Glomerular endothelial cell (primary cell): ENCODE data around the gene MYL10. TPM values are rescaled to one million over a fixed set of nuclear protein-coding genes. Genes with fewer than 3 reads are reported as not detected.

ENCODE experiments used
- DNase-seq: peaks from one replicate; pipeline ENCODE4 v3.0.0-alpha.2; 2011; ENCODE audit warnings: low read depth, low spot score; ENCODE audit errors: extremely low read depth
- total RNA-seq: library from RNA; depleted of rRNA; stranded (reverse); fragments of >200 nt; gene quantifications from 2 replicates; pipeline ENCODE4 v1.2.3, GENCODE V29; 2015

MYL10 gene
- total RNA-seq, 1 donor from 2014 or later, result not detected

DNA sequence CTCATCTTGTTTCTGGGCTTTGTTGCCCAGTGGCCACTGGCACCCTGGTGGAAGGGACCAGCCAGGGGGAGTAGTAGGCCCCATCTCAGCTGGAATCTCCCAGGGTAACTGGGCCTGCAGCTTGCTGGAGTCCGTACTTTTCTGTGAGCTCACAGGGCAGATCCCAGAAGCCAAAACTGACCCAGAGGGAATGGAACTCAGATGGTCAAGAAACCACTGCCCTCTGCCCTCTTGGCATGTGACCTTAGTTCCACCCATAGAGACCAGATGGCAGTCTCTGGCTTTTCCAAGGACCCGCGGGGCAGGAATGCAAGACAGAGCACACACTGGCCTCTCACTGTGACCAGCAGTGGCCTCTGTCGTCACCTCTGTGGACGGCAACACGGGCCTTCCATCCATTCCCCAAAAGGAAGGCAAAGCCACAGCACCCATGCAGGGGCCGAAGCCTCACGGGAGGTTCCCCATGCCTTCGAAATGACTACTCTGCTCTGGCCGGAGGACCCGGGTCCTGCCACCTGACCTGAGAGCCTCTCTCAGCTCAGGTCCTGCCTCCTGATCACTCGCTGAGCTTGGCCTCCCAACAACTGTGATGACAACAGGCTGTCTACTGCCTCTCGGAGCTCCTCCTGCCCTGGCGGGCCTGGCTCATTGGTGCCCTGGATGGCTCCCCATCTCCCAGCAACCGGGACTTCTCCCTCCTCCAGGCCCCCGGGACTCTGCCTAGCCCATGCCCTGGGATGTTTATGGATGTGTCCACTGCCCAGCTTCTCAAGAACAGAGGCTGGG is 29.9 kb downstream of the MYL10 start:
- DNase-seq, result no peak

DNA sequence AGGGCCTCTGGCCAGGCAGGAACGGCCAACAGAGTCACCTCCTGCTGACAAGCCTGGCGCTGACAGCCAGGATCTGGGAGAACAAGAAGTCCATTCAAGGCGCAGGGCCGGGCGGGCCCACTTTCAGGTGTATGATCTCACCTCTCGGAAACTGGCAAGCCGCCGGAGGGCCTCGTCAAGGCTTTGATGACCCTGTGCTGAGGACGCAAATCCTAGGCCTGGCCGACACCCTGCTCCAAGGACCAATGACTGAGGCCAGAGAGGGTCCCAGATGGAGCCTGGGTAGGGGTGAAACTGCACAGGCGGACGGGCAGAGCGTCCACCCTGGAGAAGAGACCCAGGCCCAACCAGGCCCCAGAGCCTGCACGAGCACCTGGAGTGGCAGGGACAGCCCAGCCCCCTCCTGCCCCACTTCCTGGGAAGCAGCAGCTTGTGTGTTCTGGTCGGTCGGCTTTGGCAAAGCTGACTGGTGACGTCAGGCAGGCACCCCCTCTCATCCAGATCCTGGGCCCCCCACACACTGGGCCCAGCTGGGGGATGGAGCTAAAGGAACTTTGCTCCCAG is 30.6 kb downstream of the MYL10 start:
- no peak for DNase-seq

DNA sequence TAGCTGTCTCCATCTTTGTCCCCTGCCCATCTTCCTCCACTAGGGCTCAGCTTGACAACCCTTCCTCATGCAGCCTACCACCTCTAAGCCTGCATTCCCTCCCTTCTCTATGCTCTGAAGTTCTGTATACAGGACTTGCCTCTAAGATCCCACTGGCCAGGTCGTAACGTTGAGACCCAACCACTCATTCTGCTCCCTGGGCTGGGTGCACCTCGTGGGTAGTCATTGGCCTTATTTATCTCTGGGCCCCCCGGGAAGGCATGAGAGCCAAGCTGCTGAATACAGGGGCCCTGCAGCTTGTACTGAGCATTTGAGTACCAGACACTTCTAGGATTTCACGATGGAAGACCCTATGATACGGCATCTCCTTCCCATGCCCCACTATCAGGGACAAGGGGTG is 31.2 kb downstream of the MYL10 start:
- no peak for DNase-seq

DNA sequence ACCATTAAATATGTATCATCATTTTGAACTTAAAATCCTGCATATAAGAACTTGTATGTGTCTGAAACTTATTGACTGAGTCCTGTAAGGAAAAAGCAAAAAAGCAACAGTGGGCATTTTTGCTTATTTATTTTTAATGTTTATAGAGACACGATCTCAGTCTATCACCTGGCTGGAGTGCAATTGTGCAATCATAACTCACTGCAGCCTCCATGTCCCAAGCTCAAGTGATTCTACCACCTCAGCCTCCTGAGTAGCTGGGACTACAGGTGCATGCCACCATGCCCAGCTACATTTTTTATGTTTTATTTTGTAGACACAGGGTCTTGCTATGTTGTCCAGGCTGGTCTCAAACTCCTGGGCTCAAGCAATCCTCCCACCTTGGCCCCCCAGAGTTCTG is 32.2 kb downstream of the MYL10 start:
- no peak for DNase-seq

DNA sequence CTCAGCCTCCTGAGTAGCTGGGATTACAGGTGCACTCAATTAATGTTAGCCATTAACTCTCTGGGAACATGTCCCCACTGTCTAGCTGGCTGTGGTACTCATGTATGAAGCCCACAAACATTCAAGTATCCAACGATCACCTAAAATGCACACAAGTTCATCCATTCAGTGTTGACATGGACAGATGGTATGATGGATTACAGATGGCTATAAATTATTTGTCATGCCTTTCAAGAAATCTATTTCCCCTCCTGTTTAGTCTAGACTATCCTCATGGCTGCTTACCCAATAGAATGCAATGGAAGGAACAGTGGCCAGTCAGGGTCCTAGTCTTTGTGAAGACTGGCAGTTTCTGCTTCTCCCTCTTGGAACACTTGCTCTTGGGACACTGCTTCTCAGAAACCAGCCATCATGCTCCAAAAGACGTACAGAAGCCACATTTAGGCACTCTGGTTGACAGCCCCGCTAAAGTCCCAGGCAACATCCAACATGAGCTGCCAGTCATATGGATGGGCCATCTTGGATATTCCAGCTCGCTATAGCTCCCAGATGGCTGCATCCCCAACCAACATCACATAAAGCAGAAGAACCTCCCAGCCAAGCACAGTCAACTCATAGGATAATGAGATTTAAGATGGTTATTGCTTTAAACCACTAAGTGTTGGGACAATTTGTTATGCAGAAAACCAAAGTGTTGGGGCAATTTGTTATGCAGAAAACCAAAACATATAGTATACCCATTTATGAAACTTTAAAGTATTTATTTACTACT is 33.1 kb downstream of the MYL10 start:
- DNase-seq, result no peak

DNA sequence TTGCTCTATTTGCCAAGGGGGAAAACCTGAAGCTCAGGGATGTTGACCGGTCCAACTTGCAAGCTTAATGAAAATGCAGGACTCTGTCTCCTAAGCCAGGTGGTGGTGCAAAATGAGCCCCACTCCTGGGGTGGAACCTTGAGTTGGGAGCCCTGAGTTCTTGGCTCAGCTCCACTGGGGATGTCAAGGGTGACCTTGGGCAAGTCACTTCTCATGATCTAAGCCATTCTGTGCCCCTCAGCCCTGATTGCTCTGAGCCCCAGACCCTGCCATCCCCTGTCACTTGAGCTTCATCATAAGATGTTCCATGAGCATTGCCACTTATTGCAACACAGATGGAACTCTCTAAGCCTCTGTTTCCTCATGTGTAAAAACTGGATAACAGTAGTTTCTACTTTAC is 33.9 kb downstream of the MYL10 start:
- no peak for DNase-seq

DNA sequence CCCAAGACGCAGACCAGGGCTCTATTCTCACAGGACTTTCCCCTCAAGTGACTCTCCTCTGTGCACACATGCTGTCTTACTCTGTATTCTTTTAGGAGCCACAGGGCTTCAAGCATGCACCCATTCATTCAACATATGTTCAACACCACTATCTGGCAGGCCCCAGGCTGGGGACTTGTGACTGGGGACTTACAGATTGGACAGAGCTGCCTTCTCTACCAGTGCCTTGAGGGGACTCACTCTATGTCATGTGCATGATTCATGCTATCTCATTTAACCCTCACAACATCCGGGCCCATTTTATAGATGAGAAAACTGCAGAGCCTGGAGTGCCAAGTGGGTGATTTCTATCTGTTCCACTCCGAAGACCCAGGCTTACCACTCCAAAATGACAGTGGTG is 34.3 kb downstream of the MYL10 start:
- DNase-seq, result no peak

DNA sequence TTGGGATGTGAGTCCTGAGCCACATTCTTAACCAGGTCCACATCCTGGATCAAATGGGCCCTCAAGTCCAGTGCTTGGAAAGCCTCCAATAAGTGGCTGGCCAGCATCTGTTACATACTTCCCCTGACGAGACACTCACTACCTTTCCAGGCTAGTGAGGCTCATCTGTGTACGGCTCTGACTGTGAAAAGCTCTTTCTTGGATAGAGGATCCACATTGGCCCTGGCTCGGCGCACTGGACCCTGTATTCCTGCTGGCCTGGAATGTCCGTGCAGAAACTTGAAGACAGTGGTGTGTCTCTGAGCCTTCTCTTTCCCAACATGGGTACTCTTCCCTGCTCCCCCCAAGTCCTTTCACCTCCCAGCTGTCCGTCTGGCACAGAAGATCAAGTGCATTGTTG is 35.5 kb downstream of the MYL10 start:
- DNase-seq, result no peak

DNA sequence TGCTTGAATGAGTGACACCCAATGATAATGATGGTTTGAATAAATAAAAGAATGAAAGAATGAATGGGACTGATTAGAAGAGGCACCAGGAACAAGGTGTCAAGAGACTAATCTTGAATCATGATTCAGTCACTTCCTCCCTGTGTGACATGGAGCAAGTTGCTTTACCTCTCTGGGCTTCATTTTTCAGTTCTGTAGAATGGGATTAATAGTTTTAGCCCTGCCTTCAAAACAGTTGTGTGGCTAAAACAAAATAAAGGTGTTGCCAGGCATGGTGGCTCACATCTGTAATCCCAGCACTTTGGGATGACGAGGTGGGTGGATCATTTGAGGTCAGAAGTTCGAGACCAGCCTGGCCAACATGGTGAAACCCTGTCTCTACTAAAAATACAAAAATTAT is 37.6 kb downstream of the MYL10 start:
- DNase-seq, result no peak

DNA sequence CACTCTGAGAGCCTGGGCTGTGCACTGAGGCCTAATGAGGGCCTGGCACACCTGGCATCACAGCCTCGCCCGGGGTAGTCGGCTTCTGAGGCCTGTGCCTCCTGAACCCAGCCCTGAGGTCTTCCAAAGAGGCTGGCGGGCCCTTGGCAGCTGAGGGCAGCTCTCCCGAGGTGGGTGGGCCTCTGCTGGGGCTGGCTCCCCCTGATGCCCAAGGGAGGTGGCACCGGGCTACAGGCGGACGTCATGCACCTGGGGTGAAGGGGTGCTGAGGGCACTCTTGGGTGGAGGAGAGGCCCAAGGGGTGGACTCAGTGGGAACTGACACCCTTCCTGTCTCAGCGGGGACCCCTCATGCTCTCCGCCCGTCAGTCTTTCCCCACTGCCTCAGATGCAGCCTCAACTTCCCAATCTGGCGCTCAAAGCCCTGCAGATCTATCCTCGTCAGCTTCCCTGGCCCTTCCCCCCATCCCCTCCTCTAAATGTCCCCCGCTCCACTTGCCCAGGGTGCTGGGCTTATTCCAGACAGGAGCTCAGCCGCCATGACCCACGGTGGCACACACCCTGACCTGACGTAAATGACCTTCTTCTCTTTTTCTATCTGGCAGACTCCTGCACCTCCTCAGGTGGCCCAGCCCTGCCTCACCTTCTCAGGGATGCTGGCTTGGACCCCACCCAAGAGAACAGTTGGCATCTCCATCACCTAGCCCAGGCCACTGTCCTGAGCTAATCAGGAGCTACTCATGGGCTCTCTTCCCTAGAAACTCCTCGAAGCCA is 38.2 kb downstream of the MYL10 start:
- DNase-seq, result no peak

DNA sequence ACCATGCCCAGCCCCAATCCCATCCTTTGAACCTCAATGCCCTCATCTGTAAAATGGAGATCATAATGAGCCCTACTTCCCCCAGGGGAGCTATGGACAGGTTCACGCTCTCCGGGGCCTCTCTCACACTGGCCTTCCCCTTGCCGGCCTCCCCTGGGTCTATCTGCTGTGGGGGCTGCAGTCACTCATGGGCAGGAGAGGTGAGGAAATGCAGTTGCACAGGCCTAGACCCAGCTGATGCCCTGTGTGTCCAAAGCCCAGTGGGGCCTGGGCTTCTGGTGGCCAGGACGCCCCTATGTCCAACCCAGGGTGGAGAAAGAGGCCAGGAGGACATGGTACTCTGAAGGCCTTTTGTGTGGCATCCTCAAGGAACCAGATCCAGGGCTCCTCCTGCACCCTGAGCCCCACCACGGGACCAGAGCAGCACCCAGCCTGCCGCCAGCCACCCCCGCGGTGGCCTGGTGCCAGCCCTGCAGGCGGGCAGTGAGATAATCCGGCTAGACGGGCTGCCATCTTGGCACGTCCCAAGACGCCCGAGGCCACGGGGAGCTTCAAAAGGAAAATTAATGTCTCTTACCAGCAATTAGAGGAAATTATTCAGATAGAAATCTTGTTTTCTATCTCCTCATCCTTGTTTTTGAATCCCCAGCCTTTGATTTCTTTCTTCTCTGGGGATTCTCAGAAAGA is 39.0 kb downstream of the MYL10 start:
- DNase-seq, result no peak

DNA sequence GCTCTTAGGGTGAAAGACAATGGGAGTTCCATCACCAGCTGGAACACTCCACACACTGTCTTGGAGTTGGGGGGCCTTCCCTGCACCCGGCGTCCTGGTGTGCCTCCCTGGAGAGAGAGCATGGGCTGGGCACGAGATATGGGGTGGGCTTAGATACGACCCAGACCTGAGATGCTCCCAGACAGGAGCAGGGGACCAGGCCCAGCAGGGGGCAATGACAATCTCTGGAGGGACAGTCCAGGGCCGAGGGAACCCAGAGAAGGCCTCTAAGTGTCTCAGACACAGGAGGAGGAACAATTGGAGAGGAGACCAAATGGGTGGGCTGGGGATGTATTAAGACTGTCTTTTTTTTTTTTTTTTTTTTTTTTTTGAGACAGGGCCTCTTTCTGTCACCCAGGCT is 40.0 kb downstream of the MYL10 start:
- DNase-seq, result no peak

DNA sequence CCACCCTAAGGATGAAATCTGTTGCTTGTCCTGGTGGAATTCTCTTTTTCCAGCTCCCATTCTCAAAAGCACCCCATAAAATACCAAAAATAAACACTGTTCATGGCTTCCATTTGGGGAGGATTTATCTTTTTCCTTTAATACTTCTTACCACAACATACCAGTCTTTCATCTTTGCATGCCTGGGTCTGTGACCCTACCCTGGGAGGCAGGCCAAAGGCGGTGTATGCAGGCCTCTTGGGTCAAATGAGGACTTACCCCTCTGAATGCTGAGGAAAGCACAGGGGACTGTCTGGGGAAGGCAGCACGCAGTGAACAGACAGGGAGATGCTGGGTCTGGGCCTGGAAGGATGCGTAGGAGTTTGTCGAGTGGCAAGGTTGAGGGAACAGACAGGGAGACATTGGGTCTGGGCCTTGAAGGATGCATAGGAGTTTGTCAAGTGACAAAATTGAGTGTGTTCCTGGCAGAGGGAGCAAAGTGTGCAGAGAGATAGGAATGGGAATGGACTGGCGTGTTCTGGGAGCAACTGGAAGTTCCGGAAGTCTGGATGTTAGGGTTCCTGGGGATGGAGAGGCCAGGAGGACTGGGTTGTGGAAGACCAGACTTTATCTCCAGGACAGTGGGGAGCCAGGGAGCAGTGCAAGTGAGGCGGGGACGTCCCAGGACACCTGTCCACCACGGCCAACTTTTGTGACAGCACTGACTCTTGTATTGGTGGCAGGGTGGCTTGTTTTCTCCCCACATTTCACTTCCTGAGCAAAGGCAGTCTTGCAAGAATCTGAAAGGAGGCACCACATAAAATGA is 40.8 kb downstream of the MYL10 start:
- no peak for DNase-seq

DNA sequence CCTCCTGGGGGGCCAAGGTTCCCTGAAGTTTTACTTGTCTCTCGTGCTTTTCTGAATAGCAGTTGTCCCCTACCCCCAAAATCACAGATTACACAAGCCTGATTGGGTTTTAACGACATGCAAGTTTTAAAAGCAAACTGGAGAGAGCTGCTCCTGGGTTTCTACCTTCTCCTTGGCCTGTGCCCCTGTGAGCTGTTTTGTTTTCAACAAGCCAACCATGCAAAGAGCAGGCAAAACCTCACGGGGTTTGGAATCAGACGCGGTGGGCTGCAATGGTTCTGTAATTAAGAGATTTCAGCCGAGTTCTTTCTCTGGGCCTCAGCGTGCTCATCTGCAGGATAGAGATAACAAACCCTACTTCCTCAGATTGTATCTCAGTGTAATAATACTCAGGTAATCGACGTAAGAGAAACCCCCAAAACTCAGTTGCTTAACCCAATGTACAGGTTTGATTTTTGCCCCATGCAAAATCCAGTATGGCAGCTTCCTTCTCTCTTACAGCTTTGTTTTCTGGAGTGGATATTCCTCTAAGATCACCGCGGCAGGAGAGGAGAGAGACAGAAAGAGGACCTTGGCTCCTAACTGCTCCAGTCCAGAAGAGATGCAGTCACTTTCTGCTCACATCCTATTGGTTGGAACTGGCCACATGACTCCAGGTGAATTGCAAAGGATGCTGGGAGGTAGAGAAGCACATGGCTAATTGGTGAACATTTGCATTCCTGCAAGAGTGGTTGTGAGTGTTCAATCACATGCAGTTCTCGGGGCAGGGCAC is 42.0 kb downstream of the MYL10 start:
- no peak for DNase-seq

DNA sequence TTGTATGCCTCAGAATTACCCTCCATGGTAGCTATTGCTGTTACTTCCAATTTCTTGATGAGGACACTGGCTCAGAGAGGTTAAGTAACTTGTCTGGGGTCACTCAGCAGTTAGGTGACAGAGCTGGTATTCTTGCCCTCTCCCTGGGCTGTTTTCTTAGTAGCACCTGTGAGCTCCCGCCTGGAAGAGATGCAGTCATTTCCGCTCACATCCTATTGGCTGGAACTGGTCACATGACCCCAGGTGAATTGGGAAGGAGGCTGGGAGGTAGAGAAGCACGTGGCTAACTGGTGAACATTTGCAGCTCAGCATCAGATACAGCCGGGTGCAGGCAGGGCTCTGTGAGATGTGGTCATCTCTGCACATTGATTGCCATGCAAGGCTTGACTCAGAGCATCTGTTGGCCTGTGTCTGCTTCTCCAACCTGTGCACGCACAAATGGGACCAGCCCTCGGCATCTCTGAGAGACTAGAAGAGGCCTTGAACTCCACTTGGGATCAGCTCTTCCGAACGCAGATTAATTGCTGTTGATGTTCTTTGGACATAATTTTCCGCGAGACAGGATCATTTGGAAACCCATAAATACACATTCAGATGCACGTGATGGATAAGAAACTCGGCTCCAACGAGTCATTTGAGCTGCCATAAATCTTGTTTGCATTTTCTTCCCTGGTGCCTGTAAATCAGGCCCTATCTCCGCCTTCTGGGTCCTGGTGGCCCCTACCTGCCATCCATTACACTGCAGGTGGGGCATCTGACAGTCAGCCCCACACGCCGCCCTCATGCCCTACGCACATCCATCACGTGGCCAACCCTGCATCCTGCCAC is 42.8 kb downstream of the MYL10 start:
- no peak for DNase-seq

DNA sequence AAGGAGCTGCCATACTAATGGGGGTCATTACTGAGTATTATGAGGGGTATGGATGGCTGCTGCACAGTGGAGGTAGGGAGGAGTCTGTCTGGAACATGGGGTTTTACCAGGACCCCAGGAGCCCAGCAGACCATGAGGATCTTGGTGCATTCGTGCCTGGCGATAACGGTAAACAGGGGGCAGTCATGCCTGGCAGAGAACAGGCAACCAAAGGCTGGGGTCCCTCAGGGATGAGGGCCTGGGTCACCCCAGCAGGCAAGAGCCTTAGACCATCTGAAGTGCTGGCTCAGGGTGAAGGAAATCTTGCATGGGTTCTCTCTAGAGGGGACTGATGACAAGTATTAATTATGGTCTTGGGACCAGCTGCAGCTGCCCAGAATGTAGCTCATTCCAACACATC is 46.1 kb downstream of the MYL10 start:
- no peak for DNase-seq

DNA sequence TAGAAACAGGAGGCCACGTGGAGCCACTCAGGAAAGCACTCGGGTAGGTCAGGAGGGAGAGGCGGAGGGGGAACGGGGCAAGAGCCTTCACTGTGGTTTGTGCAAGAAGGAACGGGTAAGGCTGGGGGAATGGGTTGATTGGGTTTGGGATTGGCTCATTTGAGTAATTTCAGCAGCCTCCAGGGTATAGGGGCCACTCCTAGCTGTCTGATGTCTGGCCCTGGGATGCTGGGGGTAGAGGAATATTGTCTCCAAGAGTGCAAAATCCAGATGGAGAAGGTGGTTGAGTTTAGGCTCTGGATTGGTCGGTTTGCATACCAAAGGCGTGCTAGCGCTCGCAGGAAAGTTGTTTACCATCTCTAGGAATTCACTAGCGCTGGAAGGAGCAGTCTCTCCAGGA is 47.2 kb downstream of the MYL10 start:
- DNase-seq, result no peak

DNA sequence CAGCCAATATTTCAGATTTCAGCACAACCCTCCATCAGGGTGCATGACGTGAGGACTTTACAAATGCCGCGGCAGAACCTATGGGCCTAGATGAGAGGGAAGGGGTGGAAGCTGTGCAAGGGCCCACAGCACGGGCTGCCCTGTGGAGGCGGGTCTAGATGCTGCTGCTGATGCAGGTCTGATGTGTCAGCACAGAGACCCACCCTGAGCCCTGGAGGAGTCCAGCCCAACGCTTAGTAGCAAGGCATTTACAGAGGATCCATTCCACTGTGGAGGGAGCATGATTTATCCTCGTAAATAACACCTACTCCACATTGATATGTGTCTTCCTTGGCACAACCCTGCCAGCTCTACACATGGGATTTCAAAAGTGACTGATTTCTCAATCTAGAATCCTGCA is 48.5 kb downstream of the MYL10 start:
- no peak for DNase-seq
